HCT116 (cell line): Measurements from ENCODE around the gene SLC9B2. TPM values are rescaled to one million over a fixed set of nuclear protein-coding genes. Genes with fewer than 3 reads are reported as not detected.

Experiments used
- ATAC-seq: fragments of 200-7000 bp; cut with Tn5 transposase; 2 replicates; pipeline ENCODE4 v1.9.1; 2020; ENCODE audit warnings: mild to moderate bottlenecking, moderate library complexity
- BruUV-seq: library from RNA; stranded (reverse); fragments of 400-500 nt; replicated peaks from 2 replicates; lab custom pipeline; 2021; lab: Mats Ljungman, UMichigan
- CTCF ChIA-PET: fragments of 300-600 bp; sonication (Branson Sonifier 250); formaldehyde crosslinking; loops from one replicate; lab custom pipeline; 2021; ENCODE audit warnings: antibody characterized with exemption; lab: Charles Lee
- POLR2A ChIA-PET: fragments of 300-600, 350-600 bp; sonication (Branson Sonifier 250); formaldehyde crosslinking; loops from one replicate; lab custom pipeline; 2021; ENCODE audit warnings: antibody characterized with exemption; lab: Charles Lee
- RAD21 ChIA-PET, 2 experiments: fragments of 300-600 bp; sonication (Branson Sonifier 250); formaldehyde crosslinking; loops; one replicate each; lab custom pipeline; 2023; ENCODE audit warnings: low total read pairs in 2 of 2; ENCODE audit not compliant: uncharacterized antibody in 2 of 2, unreplicated experiment in 2 of 2, low non-redundant PET in 1 of 2; lab: Charles Lee
- DNase-seq: peaks from one replicate; pipeline ENCODE4 v3.0.0-alpha.2; 2010; ENCODE audit warnings: low read depth, low spot score
- H2AFZ ChIP-seq: fragments of 200-600 bp; shearing (Covaris generic), sonication (generic); 2 replicates; pipeline ENCODE4 v1.6.1; 2017; ENCODE audit warnings: low read depth, mixed run types, mixed read lengths, antibody characterized with exemption, low read length; ENCODE audit not compliant: poor library complexity, severe bottlenecking
- H3K27ac ChIP-seq: 2 replicates; pipeline ENCODE4 v1.5.1; 2012; ENCODE audit warnings: low read depth, low read length
- H3K27me3 ChIP-seq: fragments of 200-600 bp; sonication (generic); 2 replicates; pipeline ENCODE4 v1.6.1; 2016; ENCODE audit warnings: mixed run types, low read length, mixed read lengths; ENCODE audit not compliant: insufficient read depth
- H3K36me3 ChIP-seq, 2 experiments: fragments of 200-500 bp in 1 of 2; fragments of 200-600 bp in 1 of 2; sonication (Bioruptor generic) in 1 of 2; sonication (generic) in 1 of 2; 2 replicates each; pipeline versions ENCODE4 v1.5.1 to v1.6.1; 2014 to 2016; ENCODE audit warnings: low read length in 2 of 2, inconsistent platforms in 1 of 2, mixed read lengths in 1 of 2, mixed run types in 1 of 2; ENCODE audit not compliant: insufficient read depth in 2 of 2, control insufficient read depth in 1 of 2
- H3K4me1 ChIP-seq, 2 experiments: fragments of 200-600 bp in 1 of 2; sonication (generic) in 1 of 2; 2 replicates each; pipeline versions ENCODE4 v1.5.1 to v1.6.1; 2012 to 2017; ENCODE audit warnings: low read length in 2 of 2, inconsistent platforms in 1 of 2, mild to moderate bottlenecking in 1 of 2, mixed read lengths in 1 of 2, mixed run types in 1 of 2, moderate library complexity in 1 of 2; ENCODE audit not compliant: insufficient read depth in 2 of 2, control insufficient read depth in 1 of 2
- H3K4me2 ChIP-seq: fragments of 200-600 bp; sonication (generic); 2 replicates; pipeline ENCODE4 v1.6.1; 2017; ENCODE audit warnings: mixed run types, low read length, mixed read lengths
- H3K4me3 ChIP-seq, 2 experiments: fragments of 200-600 bp in 1 of 2; sonication (generic) in 1 of 2; replicated peaks in 1 of 2; 2 replicates each; pipeline ENCODE4 v1.5.1; 2011 to 2016; ENCODE audit warnings: low read length in 2 of 2, control low read depth in 1 of 2, low read depth in 1 of 2, mild to moderate bottlenecking in 1 of 2, mixed read lengths in 1 of 2, mixed run types in 1 of 2
- H3K79me2 ChIP-seq: fragments of 200-600 bp; sonication (generic); 2 replicates; pipeline ENCODE4 v1.6.1; 2017; ENCODE audit warnings: mild to moderate bottlenecking, mixed run types, low read length, moderate library complexity, mixed read lengths; ENCODE audit not compliant: insufficient read depth
- H3K9ac ChIP-seq: fragments of 200-600 bp; sonication (generic); 2 replicates; pipeline ENCODE4 v1.6.1; 2016; ENCODE audit warnings: low read length, mixed read lengths
- H3K9me2 ChIP-seq: fragments of 200-600 bp; sonication (generic), shearing (Covaris generic); 2 replicates; pipeline ENCODE4 v1.6.1; 2017; ENCODE audit warnings: mixed run types, mild to moderate bottlenecking, moderate library complexity; ENCODE audit not compliant: insufficient read depth
- H3K9me3 ChIP-seq, 2 experiments: fragments of 200-500 bp in 1 of 2; fragments of 200-600 bp in 1 of 2; sonication (Bioruptor generic) in 1 of 2; sonication (generic) in 1 of 2; 2 replicates each; pipeline ENCODE4 v1.6.1; 2014 to 2017; ENCODE audit warnings: low read length in 2 of 2, mixed read lengths in 2 of 2, inconsistent platforms in 1 of 2, low read depth in 1 of 2, mild to moderate bottlenecking in 1 of 2, mixed run types in 1 of 2, moderate library complexity in 1 of 2; ENCODE audit not compliant: control insufficient read depth in 1 of 2, insufficient read depth in 1 of 2
- H4K20me1 ChIP-seq: fragments of 200-600 bp; sonication (generic), shearing (Covaris generic); 2 replicates; pipeline ENCODE4 v1.6.1; 2017; ENCODE audit warnings: mixed run types, mild to moderate bottlenecking, moderate library complexity; ENCODE audit not compliant: insufficient read depth
- CEBPB ChIP-seq: IDR thresholded peaks from 2 replicates; pipeline ENCODE4 v1.6.1; 2012; ENCODE audit warnings: low read depth
- EGR1 ChIP-seq: IDR thresholded peaks from 2 replicates; pipeline ENCODE4 v1.6.1; 2012; ENCODE audit warnings: low read depth
- ELF1 ChIP-seq: IDR thresholded peaks from 2 replicates; pipeline ENCODE4 v1.6.1; 2012; ENCODE audit warnings: low read depth, borderline replicate concordance
- MAX ChIP-seq: IDR thresholded peaks from 2 replicates; pipeline ENCODE4 v1.6.1; 2012
- POLR2AphosphoS5 ChIP-seq: IDR thresholded peaks from 2 replicates; pipeline ENCODE4 v1.6.1; 2011; ENCODE audit warnings: mild to moderate bottlenecking, low read depth, low read length, moderate library complexity
- RAD21 ChIP-seq: IDR thresholded peaks from 2 replicates; pipeline ENCODE4 v1.6.1; 2012; ENCODE audit warnings: low read depth, mild to moderate bottlenecking
- REST ChIP-seq: IDR thresholded peaks from 2 replicates; pipeline ENCODE4 v1.6.1; 2012; ENCODE audit warnings: low read depth
- SIN3A ChIP-seq: IDR thresholded peaks from 2 replicates; pipeline ENCODE4 v1.6.1; 2012; ENCODE audit warnings: low read depth
- SRF ChIP-seq: IDR thresholded peaks from 2 replicates; pipeline ENCODE4 v1.6.1; 2012; ENCODE audit warnings: low read depth
- ZNF274 ChIP-seq: fragments of 200-500 bp; sonication (Bioruptor generic); IDR thresholded peaks from 2 replicates; pipeline ENCODE4 v1.6.1; 2014; ENCODE audit warnings: mild to moderate bottlenecking, low read depth, low read length, inconsistent platforms
- intact Hi-C: fragments of 100-400 bp; cut with micrococcal nuclease; formaldehyde crosslinking; loops from 2 replicates; pipeline ENCODE4 v1.10.0; 2022
- total RNA-seq: library from RNA; stranded (reverse); gene quantifications from one replicate; pipeline ENCODE4 v1.2.1, GENCODE V29; 2021; ENCODE audit not compliant: unreplicated experiment
- TF ChIP-seq, protein P1 (sequence below): IDR thresholded peaks from 2 replicates; pipeline ENCODE4 v1.6.1; 2011; ENCODE audit warnings: mild to moderate bottlenecking, low read length, moderate library complexity; ENCODE audit not compliant: insufficient replicate concordance; ENCODE audit errors: extremely low read depth
- TF ChIP-seq, protein P2 (sequence below), 3 experiments: fragments of 200-600 bp in 1 of 3; sonication (generic) in 1 of 3; IDR thresholded peaks in 2 of 3; conservative IDR thresholded peaks in 1 of 3; 2 replicates each; pipeline ENCODE4 v1.5.1; 2012 to 2017; ENCODE audit warnings: low read depth in 2 of 3, low read length in 2 of 3, antibody characterized with exemption in 1 of 3, borderline replicate concordance in 1 of 3, control low read depth in 1 of 3, mild to moderate bottlenecking in 1 of 3, mixed read lengths in 1 of 3, mixed run types in 1 of 3, moderate library complexity in 1 of 3; ENCODE audit not compliant: insufficient read depth in 1 of 3

Gene SLC9B2
- total RNA-seq, 1 experiment from 2014 or later, result 18.3 TPM

DNA sequence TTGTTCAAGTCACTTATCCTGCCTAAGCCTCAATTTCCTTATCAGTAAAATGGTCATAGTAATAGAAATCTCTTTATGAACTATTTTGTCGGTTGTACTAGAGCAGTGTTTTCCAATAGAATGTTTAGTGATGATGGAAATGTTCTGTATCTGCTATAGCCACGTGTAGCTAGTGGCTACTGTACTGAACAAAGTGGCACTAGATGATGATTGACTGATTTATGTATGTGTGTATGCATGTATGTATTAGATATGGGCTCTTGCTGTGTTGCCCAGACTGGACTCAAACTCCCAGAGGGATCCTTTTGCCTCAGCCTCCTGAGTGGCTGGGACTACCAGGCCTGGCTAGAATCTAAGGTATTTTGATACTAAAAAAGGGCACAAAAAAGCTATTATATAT lies 32.4 kb downstream of the SLC9B2 start:
- BruUV-seq, result no TSS peak
- no peak overlapping the region for H3K27ac ChIP-seq
- no peaks in the 10 kb centered on the region for H3K9me3 ChIP-seq
- DNase-seq, result no peak
- H3K79me2 ChIP-seq, result no peaks in the 10 kb centered on the region
- no peaks in the 10 kb centered on the region for H4K20me1 ChIP-seq
- ChIA-PET CTCF (interaction anchor here (0.9 kb wide), 1 partner anchor 423 kb away, joined by 3 read pairs; no protein-coding TSS in a partner anchor), RAD21 (no interaction called here)
- H3K36me3 ChIP-seq, result no peaks in the 10 kb centered on the region
- TF ChIP-seq REST (no peak), ZNF274 (no peak), EGR1 (no peak), ELF1 (no peak), RAD21 (no peak), CEBPB (no peak), SRF (no peak), SIN3A (no peak), MAX (no peak), POLR2AphosphoS5 (no peak)
- TF ChIP-seq, protein P1, sequence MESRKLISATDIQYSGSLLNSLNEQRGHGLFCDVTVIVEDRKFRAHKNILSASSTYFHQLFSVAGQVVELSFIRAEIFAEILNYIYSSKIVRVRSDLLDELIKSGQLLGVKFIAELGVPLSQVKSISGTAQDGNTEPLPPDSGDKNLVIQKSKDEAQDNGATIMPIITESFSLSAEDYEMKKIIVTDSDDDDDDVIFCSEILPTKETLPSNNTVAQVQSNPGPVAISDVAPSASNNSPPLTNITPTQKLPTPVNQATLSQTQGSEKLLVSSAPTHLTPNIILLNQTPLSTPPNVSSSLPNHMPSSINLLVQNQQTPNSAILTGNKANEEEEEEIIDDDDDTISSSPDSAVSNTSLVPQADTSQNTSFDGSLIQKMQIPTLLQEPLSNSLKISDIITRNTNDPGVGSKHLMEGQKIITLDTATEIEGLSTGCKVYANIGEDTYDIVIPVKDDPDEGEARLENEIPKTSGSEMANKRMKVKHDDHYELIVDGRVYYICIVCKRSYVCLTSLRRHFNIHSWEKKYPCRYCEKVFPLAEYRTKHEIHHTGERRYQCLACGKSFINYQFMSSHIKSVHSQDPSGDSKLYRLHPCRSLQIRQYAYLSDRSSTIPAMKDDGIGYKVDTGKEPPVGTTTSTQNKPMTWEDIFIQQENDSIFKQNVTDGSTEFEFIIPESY, result no peak
- TF ChIP-seq, protein P2, sequence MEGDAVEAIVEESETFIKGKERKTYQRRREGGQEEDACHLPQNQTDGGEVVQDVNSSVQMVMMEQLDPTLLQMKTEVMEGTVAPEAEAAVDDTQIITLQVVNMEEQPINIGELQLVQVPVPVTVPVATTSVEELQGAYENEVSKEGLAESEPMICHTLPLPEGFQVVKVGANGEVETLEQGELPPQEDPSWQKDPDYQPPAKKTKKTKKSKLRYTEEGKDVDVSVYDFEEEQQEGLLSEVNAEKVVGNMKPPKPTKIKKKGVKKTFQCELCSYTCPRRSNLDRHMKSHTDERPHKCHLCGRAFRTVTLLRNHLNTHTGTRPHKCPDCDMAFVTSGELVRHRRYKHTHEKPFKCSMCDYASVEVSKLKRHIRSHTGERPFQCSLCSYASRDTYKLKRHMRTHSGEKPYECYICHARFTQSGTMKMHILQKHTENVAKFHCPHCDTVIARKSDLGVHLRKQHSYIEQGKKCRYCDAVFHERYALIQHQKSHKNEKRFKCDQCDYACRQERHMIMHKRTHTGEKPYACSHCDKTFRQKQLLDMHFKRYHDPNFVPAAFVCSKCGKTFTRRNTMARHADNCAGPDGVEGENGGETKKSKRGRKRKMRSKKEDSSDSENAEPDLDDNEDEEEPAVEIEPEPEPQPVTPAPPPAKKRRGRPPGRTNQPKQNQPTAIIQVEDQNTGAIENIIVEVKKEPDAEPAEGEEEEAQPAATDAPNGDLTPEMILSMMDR (IDR thresholded peaks at IDR 0.05 in 2 of 3, conservative IDR thresholded peaks at IDR 0.05 in 1 of 3; ENCODE audit: borderline replicate concordance in 1 of 3, insufficient read depth in 1 of 3, low read depth in 2 of 3, low read length in 2 of 3), result no peak
- TF ChIP-seq, all 23 proteins: peak for 0
- Histone ChIP-seq H2AFZ (no peak overlapping the region), H3K27me3 (no peaks in the 10 kb centered on the region), H3K4me1 (no peaks in the 10 kb centered on the region), H3K9me2 (no peaks in the 10 kb centered on the region; the same call in 1 of the 2 replicates), H3K4me2 (no peak overlapping the region), H3K9ac (no peak overlapping the region), H3K4me3 (no peak overlapping the region)
- no peak for ATAC-seq
- intact Hi-C loops, result no loop called here
- POLR2A ChIA-PET, result no interaction called here
